Left colon (tissue), 2 donors: ENCODE data around the gene ARFGAP1. TPM values are rescaled to one million over a fixed set of nuclear protein-coding genes. Genes with fewer than 3 reads are reported as not detected.

Experiments
- ATAC-seq: fragments of 200-7000 bp; cut with Tn5 transposase; one replicate; pipeline ENCODE4 v1.9.1; 2020; ENCODE audit warnings: mild to moderate bottlenecking, moderate library complexity
- DNase-seq, 2 donors: peaks; one replicate each; pipeline ENCODE4 v3.0.0-alpha.2; 2020
- intact Hi-C, 2 donors: fragments of 100-400 bp; cut with DNase I in 1 of 2; cut with micrococcal nuclease in 1 of 2; formaldehyde crosslinking; loops; one replicate each; pipeline versions ENCODE4 v1.11.2 to v1.14.0; 2022; cut with DNase I, micrococcal nuclease
- total RNA-seq, 2 donors: library from RNA; stranded (reverse); fragmentation: NEBNext Ultra II Directional; extraction: Animal tissue kit (Norgen Biotek cat#: 25700); gene quantifications; one replicate each; pipeline ENCODE4 v1.2.1, GENCODE V29; 2021
- donor health status: DM: no; HTN: no; CAD: no.
- donor health status: DM: yes; HTN: yes; CAD: no.

The ARFGAP1 gene
- total RNA-seq, 2 donors from 2014 or later, result 67.4 to 95.2 TPM

- DNase-seq (no peak), ATAC-seq (no peak)
- intact Hi-C loops, result no loop called here
These were observed 1.8 kb upstream of the ARFGAP1 start for GRCh38 chr20:63270606-63271325.

GRCh38 chr20:63273059-63273579, 506 bp downstream of the ARFGAP1 start:
- DNase-seq, result no peak

GRCh38 chr20:63273635-63274380, 1.2 kb downstream of the ARFGAP1 start:
- intact Hi-C loops, result no loop called here
- DNase-seq, result no peak
- ATAC-seq, result peak; percentile 10

More at GRCh38 chr20:63273059-63273579, 506 bp downstream of the ARFGAP1 start:
- no peak for ATAC-seq
- intact Hi-C loops, result no loop called here

- ATAC-seq (no peak), DNase-seq (no peak)
- intact Hi-C loops, result no loop called here
These were observed 2.0 kb downstream of the ARFGAP1 start for GRCh38 chr20:63274381-63275228.

- ATAC-seq, result no peak
- intact Hi-C loops, result no loop called here
- no peak for DNase-seq
These were observed 3.2 kb downstream of the ARFGAP1 start for GRCh38 chr20:63275825-63276224.

GRCh38 chr20:63276956-63277355, 4.3 kb downstream of the ARFGAP1 start:
- intact Hi-C loops, result no loop called here

GRCh38 chr20:63277466-63278272, 5.1 kb downstream of the ARFGAP1 start:
- intact Hi-C loops, result no loop called here
- no peak for ATAC-seq
- no peak for DNase-seq

More at GRCh38 chr20:63276956-63277355, 4.3 kb downstream of the ARFGAP1 start:
- ATAC-seq (no peak), DNase-seq (no peak)

- DNase-seq, result no peak
- ATAC-seq, result no peak
- intact Hi-C loops, result no loop called here
These were observed 6.0 kb downstream of the ARFGAP1 start for GRCh38 chr20:63278661-63279060.

- DNase-seq (no peak), ATAC-seq (no peak)
- intact Hi-C loops, result no loop called here
These were observed 7.3 kb downstream of the ARFGAP1 start for GRCh38 chr20:63279931-63280330.

- DNase-seq, result no peak
- ATAC-seq, result no peak
- intact Hi-C loops, result no loop called here
These were observed 7.8 kb downstream of the ARFGAP1 start for GRCh38 chr20:63280371-63280770.

GRCh38 chr20:63280929-63281545, 8.4 kb downstream of the ARFGAP1 start:
- no peak for ATAC-seq

GRCh38 chr20:63281742-63282665, 9.4 kb downstream of the ARFGAP1 start:
- intact Hi-C loops, result no loop called here
- no peak for ATAC-seq
- no peak for DNase-seq

More at GRCh38 chr20:63280929-63281545, 8.4 kb downstream of the ARFGAP1 start:
- intact Hi-C loops, result no loop called here
- DNase-seq, result no peak

GRCh38 chr20:63282946-63283345, 10.3 kb downstream of the ARFGAP1 start:
- ATAC-seq (no peak), DNase-seq (no peak)
- intact Hi-C loops, result no loop called here

- no peak for DNase-seq
- ATAC-seq, result no peak
- intact Hi-C loops, result no loop called here
These were observed 10.9 kb downstream of the ARFGAP1 start for GRCh38 chr20:63283397-63284082.

- no peak for ATAC-seq
- intact Hi-C loops, result no loop called here
- DNase-seq, result no peak
These were observed 11.4 kb downstream of the ARFGAP1 start for GRCh38 chr20:63284083-63284440.

GRCh38 chr20:63284544-63284949, 11.9 kb downstream of the ARFGAP1 start:
- intact Hi-C loops, result no loop called here
- DNase-seq (no peak), ATAC-seq (no peak)
